ENCODE results near the gene PLEKHB2. TPM values are rescaled to one million over a fixed set of nuclear protein-coding genes. Genes with fewer than 3 reads are reported as not detected.

Gene PLEKHB2
- total and polyA plus RNA-seq, 5 donors = 13.6 to 36.9 (median 33.7) TPM

DNA sequence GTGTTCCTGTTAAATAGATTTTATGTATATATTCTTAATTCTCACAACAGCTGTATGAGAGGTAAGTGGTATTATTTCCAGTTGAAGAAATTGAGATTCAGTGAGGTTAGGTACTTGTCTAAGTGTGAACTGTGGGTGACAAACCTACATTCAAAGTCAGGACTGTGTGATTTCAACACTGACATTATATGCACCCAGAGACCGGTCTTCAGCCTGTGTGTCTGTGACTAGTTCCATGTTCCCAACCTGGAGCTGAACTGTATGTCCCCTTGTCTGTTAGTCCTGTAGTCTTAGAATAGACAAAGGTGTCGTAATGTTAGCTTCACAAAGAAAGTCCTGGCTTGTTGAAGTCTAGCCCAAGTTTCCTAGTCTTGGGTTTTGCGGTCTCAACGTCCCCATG, 17.4 kb downstream of the PLEKHB2 start:
- no peak for ATAC-seq

GRCh38 chr2:131123192-131123591, 18.1 kb downstream of the PLEKHB2 start:
- 97% methylated on average over 3 of the region's 3 CpGs for WGBS
- no peak for ATAC-seq

More for the DNA sequence above, 17.4 kb downstream of the PLEKHB2 start:
- no peaks in the 10 kb centered on the region for H3K27me3 ChIP-seq (ENCODE audit: control insufficient read depth, insufficient read depth)
- H3K4me1 ChIP-seq (ENCODE audit: control insufficient read depth, insufficient read depth, low read length) = no peaks in the 10 kb centered on the region
- no peaks in the 10 kb centered on the region for H3K9me3 ChIP-seq (ENCODE audit: control insufficient read depth, low read length)
- H3K4me3 ChIP-seq (ENCODE audit: low read length) = no peak overlapping the region
- DNase-seq = no peak
- 97% methylated on average over 4 of the region's 4 CpGs for WGBS
- intact Hi-C loops (cut with DNase I) = no loop called here
- no peak overlapping the region for H3K27ac ChIP-seq (ENCODE audit: low read length)

DNA sequence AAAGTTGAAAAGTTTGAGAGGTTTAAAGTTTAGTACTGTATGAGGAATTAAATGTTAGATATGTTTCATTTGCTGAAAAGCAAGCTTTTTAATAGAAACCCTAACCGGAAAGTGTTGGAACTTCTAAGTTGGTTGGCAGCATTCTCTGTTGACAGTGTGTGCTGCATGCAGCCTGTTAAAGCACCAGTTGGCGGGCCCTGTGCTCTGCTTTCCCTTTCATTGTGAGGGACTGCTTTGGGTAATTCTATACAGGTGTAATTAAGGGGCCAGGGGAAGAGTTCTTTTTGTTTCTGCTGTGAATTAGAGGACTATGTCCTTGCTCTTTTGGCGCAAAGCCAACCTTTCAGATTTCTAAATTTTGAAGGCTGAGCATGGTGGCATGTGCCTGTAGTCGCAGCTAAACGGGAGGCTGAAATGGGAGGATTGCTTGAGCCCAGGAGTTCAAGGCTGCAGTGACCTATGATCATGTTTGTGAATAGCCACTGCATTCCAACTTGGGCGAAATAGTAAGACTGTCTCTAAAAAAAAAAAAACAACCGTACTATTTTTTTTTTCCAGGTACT, 20.1 kb downstream of the PLEKHB2 start:
- Histone ChIP-seq H3K4me3 (ENCODE audit: low read length) (no peak overlapping the region), H3K9me3 (ENCODE audit: control insufficient read depth, low read length) (no peaks in the 10 kb centered on the region), H3K27ac (ENCODE audit: low read length) (no peak overlapping the region), H3K27me3 (ENCODE audit: control insufficient read depth, insufficient read depth) (no peaks in the 10 kb centered on the region), H3K4me1 (ENCODE audit: control insufficient read depth, insufficient read depth, low read length) (no peaks in the 10 kb centered on the region)
- DNase-seq (no peak), ATAC-seq (no peak)
- 87% methylated on average over 7 of the region's 7 CpGs for WGBS
- intact Hi-C loops (cut with DNase I) = no loop called here

More at GRCh38 chr2:131123192-131123591, 18.1 kb downstream of the PLEKHB2 start:
- intact Hi-C loops (cut with DNase I) = no loop called here
- Histone ChIP-seq H3K9me3 (ENCODE audit: control insufficient read depth, low read length) (no peaks in the 10 kb centered on the region), H3K4me1 (ENCODE audit: control insufficient read depth, insufficient read depth, low read length) (no peaks in the 10 kb centered on the region), H3K4me3 (ENCODE audit: low read length) (no peak overlapping the region), H3K27me3 (ENCODE audit: control insufficient read depth, insufficient read depth) (no peaks in the 10 kb centered on the region), H3K27ac (ENCODE audit: low read length) (no peak overlapping the region)
- DNase-seq = no peak

DNA sequence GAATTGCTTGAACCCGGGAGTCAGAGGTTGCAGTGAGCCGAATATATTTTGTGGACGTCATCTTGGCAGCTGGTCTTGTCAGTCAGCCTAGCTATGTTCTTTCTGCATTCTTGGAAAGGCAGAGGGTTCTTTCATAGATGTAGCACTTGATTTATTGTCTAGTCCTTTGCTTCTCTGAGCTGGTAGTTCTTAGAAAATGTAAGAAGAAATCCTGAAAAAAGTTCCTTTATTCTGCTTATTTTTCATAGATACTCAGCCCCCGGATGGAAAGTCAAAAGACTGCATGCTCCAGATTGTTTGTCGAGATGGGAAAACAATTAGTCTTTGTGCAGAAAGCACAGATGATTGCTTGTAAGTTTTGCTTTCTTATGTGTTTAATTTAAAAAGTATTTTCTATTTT, 21.3 kb downstream of the PLEKHB2 start:
- Histone ChIP-seq H3K9me3 (ENCODE audit: control insufficient read depth, low read length) (no peaks in the 10 kb centered on the region), H3K27me3 (ENCODE audit: control insufficient read depth, insufficient read depth) (no peaks in the 10 kb centered on the region), H3K4me3 (ENCODE audit: low read length) (no peak overlapping the region), H3K27ac (ENCODE audit: low read length) (no peak overlapping the region), H3K4me1 (ENCODE audit: control insufficient read depth, insufficient read depth, low read length) (no peaks in the 10 kb centered on the region)
- DNase-seq (no peak), ATAC-seq (no peak)
- intact Hi-C loops (cut with DNase I) = no loop called here
- WGBS = 84% methylated on average over 5 of the region's 5 CpGs

GRCh38 chr2:131127076-131127475, 21.9 kb downstream of the PLEKHB2 start:
- DNase-seq (no peak), ATAC-seq (no peak)
- intact Hi-C loops (cut with DNase I) = no loop called here
- Histone ChIP-seq H3K27ac (ENCODE audit: low read length) (no peak overlapping the region), H3K4me3 (ENCODE audit: low read length) (no peak overlapping the region), H3K9me3 (ENCODE audit: control insufficient read depth, low read length) (no peaks in the 10 kb centered on the region), H3K27me3 (ENCODE audit: control insufficient read depth, insufficient read depth) (no peaks in the 10 kb centered on the region), H3K4me1 (ENCODE audit: control insufficient read depth, insufficient read depth, low read length) (no peaks in the 10 kb centered on the region)
- WGBS = 84% methylated on average over 3 of the region's 3 CpGs

DNA sequence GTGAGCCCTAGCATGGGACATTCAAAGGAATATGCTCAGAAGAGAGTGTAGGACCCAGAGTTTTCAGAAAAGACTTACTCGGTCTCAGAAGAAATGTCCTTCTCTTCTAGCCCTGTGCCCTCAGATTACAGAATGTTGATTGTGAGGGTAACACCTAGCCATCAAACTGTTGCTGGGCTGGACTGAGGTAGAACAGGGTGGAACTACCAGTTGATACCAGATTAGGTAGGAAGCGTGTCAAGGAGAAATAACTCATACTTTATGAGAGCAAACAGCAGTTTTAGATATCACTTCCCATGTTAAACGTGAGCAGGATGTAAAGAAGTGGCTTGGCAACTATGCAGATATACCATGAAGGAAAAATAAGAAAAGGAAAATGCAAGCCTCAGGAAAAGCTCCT, 22.8 kb downstream of the PLEKHB2 start:
- Histone ChIP-seq H3K9me3 (ENCODE audit: control insufficient read depth, low read length) (no peaks in the 10 kb centered on the region), H3K4me1 (ENCODE audit: control insufficient read depth, insufficient read depth, low read length) (peaks cover 1% of the 10 kb centered on the region), H3K27ac (ENCODE audit: low read length) (no peak overlapping the region), H3K4me3 (ENCODE audit: low read length) (no peak overlapping the region), H3K27me3 (ENCODE audit: control insufficient read depth, insufficient read depth) (no peaks in the 10 kb centered on the region)
- intact Hi-C loops (cut with DNase I) = no loop called here
- no peak for ATAC-seq
- DNase-seq = no peak
- 88% methylated on average over 3 of the region's 3 CpGs for WGBS

- H3K4me1 ChIP-seq (ENCODE audit: control insufficient read depth, insufficient read depth, low read length) = peaks cover 1% of the 10 kb centered on the region
- H3K27ac ChIP-seq (ENCODE audit: low read length) = no peak overlapping the region
- WGBS = 97% methylated on average over 2 of the region's 2 CpGs
- no peak for DNase-seq
- intact Hi-C loops (cut with DNase I) = no loop called here
- no peak for ATAC-seq
- no peaks in the 10 kb centered on the region for H3K9me3 ChIP-seq (ENCODE audit: control insufficient read depth, low read length)
- no peak overlapping the region for H3K4me3 ChIP-seq (ENCODE audit: low read length)
- H3K27me3 ChIP-seq (ENCODE audit: control insufficient read depth, insufficient read depth) = no peaks in the 10 kb centered on the region
Measured at GRCh38 chr2:131130298-131130596, 25.1 kb downstream of the PLEKHB2 start.

DNA sequence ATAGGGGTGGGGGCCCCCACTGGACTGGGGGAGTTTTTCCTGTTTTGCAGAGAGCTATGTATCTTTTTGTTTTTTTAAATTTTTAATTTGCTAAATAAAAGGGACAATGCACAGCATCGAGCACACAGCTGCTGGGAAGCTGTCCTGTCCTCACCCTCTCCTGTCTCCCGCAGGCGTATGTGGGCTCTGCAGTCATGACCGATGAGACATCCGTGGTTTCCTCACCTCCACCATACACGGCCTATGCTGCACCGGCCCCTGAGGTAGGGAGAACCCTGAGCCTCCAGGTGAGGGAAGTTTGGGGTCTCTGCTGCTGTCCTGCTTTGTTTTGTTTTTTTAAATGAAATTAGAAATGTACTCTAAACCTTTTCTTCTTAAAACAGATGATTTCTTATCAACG, 27.6 kb downstream of the PLEKHB2 start:
- DNase-seq (no peak), ATAC-seq (no peak)
- peaks cover 1% of the 10 kb centered on the region for H3K4me1 ChIP-seq (ENCODE audit: control insufficient read depth, insufficient read depth, low read length)
- WGBS = 87% methylated on average over 8 of the region's 8 CpGs
- no peak overlapping the region for H3K27ac ChIP-seq (ENCODE audit: low read length)
- intact Hi-C loops (cut with DNase I) = no loop called here
- H3K4me3 ChIP-seq (ENCODE audit: low read length) = no peak overlapping the region
- no peaks in the 10 kb centered on the region for H3K27me3 ChIP-seq (ENCODE audit: control insufficient read depth, insufficient read depth)
- H3K9me3 ChIP-seq (ENCODE audit: control insufficient read depth, low read length) = no peaks in the 10 kb centered on the region

DNA sequence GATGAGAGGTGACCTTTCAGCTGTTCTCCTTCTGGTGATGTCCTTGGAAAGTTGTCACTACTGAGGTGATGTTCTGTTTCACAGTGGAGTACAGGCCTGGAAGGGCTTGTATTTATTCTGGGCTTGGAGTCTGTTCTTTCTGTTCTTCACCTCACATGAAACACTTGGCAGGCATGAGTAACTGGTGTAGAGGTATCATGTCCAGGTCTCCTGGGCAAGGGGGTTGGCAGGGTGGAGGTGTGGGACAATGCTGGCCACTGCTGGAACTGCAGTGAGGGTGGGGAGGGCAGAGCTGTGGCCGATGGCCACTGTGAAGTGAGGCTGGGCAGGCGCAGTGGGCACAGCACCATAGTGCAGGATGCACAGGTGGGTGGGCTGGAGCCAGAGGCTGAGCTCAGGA, 35.4 kb downstream of the PLEKHB2 start:
- WGBS = 95% methylated on average over 2 of the region's 2 CpGs
- intact Hi-C loops (cut with DNase I) = no loop called here
- H3K9me3 ChIP-seq (ENCODE audit: control insufficient read depth, low read length) = no peaks in the 10 kb centered on the region
- no peaks in the 10 kb centered on the region for H3K4me1 ChIP-seq (ENCODE audit: control insufficient read depth, insufficient read depth, low read length)
- H3K27ac ChIP-seq (ENCODE audit: low read length) = no peak overlapping the region
- peak; percentile 28 to 31 for ATAC-seq
- H3K27me3 ChIP-seq (ENCODE audit: control insufficient read depth, insufficient read depth) = no peaks in the 10 kb centered on the region
- no peak overlapping the region for H3K4me3 ChIP-seq (ENCODE audit: low read length)
- DNase-seq = no peak

DNA sequence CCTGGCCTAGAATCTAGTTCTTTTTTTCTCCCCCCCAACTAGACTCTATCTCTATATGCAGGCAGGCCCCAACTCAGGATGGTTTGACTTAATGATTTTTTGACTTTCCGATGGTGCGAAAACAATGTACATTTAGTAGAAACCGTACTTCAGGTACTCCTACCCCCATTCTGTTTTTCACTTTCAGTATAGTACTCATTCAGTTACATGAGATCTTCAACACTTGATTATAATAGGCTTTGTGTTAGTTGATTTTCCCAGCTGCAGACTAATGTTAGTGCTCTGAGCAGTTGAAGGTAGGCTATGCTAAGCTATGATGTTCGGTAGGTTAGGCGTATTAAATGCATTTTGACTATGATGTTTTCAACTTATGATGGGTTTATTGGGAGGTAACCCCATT, 37.7 kb downstream of the PLEKHB2 start:
- DNase-seq (no peak), ATAC-seq (no peak)
- H3K27me3 ChIP-seq (ENCODE audit: control insufficient read depth, insufficient read depth) = no peaks in the 10 kb centered on the region
- 98% methylated on average over 5 of the region's 5 CpGs for WGBS
- H3K9me3 ChIP-seq (ENCODE audit: control insufficient read depth, low read length) = no peaks in the 10 kb centered on the region
- no peak overlapping the region for H3K27ac ChIP-seq (ENCODE audit: low read length)
- H3K4me1 ChIP-seq (ENCODE audit: control insufficient read depth, insufficient read depth, low read length) = no peaks in the 10 kb centered on the region
- intact Hi-C loops (cut with DNase I) = no loop called here
- no peak overlapping the region for H3K4me3 ChIP-seq (ENCODE audit: low read length)

GRCh38 chr2:131143803-131144202, 38.7 kb downstream of the PLEKHB2 start:
- H3K27ac ChIP-seq (ENCODE audit: low read length) = no peak overlapping the region
- H3K4me3 ChIP-seq (ENCODE audit: low read length) = no peak overlapping the region
- no peaks in the 10 kb centered on the region for H3K4me1 ChIP-seq (ENCODE audit: control insufficient read depth, insufficient read depth, low read length)
- intact Hi-C loops (cut with DNase I) = no loop called here
- no peaks in the 10 kb centered on the region for H3K9me3 ChIP-seq (ENCODE audit: control insufficient read depth, low read length)
- no peak for ATAC-seq
- 90% methylated on average over 6 of the region's 6 CpGs for WGBS
- no peak for DNase-seq
- H3K27me3 ChIP-seq (ENCODE audit: control insufficient read depth, insufficient read depth) = no peaks in the 10 kb centered on the region

- no peak overlapping the region for H3K27ac ChIP-seq (ENCODE audit: low read length)
- no peak overlapping the region for H3K4me3 ChIP-seq (ENCODE audit: low read length)
- no peak for ATAC-seq
- H3K27me3 ChIP-seq (ENCODE audit: control insufficient read depth, insufficient read depth) = no peaks in the 10 kb centered on the region
- no peaks in the 10 kb centered on the region for H3K4me1 ChIP-seq (ENCODE audit: control insufficient read depth, insufficient read depth, low read length)
- H3K9me3 ChIP-seq (ENCODE audit: control insufficient read depth, low read length) = no peaks in the 10 kb centered on the region
- intact Hi-C loops (cut with DNase I) = no loop called here
- DNase-seq = no peak
- WGBS = 99% methylated on average over 2 of the region's 2 CpGs
Measured at GRCh38 chr2:131145040-131145439, 39.9 kb downstream of the PLEKHB2 start.

Measured in right cardiac atrium (tissue), 5 donors.